ENCODE measurements around the gene ZC3H4.

DNA sequence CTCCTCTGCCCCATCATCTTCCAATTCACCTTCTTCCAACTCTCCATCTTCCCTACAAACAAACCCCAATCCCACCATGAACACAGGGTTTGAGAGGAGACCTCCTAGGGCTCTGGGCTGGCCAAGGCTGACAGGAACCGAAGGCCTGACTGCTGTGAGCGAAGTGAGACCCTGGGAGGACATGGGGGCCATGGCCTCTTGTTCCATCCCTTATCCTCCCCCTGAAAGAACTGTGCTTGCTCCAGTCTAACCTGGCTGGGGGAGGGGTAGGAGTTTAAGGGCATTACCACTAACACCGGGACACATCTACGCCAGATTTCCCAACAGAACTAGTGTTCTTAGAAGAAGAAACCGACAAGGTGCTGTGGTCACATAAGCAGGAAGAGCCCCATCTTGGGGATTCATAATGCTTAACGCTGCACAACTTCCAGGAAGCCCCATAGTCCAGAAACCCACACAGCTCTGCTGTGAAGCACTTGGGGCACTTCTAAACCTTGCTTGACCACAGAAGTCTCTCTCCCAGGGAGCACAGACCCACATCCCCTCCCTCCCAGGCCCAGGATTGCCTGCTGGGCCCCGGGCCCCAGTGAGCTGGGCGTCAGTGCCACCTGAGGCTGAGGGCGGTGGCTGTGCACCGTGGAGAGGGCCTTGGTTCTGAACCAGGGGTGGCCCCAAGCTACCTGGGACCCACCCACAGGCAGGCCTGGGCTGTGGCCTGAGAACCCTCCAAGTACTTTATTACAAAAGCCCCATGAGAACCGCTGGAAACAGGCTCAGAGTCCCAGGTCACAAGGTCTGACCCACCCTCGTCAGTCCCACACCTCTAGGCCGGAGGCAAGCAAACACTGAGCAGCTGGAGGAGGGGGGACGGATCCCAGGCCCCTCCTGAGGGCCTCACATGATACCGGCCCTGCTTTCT is 18.8 kb downstream of the ZC3H4 start:
- TF ChIP-seq POLR2A (IDR thresholded peaks at IDR 0.05; ENCODE audit: low read length): no peak
- TF ChIP-seq GATA1 (IDR thresholded peaks at IDR 0.05; ENCODE audit: low read depth, low read length): no peak

Data from erythroblast (primary cell).